ENCODE results near the gene GIT2.
A peak's percentile ranks its signal among the peaks of the same experiment; 100 is the strongest.
"Not testable (repeated sequence)": the region's sequence is repeated elsewhere in the genome, so short reads cannot be mapped to it uniquely, and the experiment has no call there.

The GIT2 gene

DNA sequence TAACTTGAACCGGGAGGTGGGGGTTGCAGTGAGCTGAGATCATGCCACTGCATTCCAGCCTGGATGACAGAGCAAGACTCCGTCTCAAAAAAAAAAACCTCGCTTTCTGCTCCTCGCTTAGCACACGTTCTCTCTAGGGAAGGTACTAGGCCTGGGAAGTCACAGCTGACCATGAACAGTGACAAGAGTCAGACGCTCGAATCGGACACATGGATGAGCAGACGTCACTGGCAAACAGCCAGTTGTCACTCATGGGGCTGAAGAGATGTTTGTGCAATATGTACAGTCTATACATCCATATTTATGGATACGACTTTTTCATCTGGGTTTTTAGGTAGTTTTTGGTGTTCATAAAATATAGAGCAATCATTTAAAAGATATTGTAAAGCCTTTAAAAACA lies 76.7 kb downstream of the GIT2 start:
- DNase-seq (ENCODE audit: low read depth): no peak

DNA sequence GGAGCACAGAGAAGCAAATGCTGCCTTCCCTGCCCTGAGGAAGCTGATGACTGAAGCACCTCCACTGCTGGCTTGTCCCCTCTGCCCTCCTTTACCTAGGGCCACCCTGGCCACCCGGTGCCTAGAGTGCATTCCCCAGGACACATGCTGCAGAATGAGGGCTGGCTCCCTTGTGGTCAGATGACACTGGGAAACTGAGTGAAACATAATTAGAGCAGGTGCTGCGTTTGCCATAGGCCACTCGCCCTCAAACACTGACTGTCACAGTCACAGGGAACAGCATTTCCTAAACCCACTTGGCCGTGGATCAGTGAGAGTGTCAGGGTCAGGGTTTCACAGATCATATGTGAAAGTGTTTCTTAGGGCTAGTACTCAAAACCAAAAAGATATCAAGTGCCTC lies 80.1 kb downstream of the GIT2 start:
- DNase-seq (ENCODE audit: low read depth): no peak

DNA sequence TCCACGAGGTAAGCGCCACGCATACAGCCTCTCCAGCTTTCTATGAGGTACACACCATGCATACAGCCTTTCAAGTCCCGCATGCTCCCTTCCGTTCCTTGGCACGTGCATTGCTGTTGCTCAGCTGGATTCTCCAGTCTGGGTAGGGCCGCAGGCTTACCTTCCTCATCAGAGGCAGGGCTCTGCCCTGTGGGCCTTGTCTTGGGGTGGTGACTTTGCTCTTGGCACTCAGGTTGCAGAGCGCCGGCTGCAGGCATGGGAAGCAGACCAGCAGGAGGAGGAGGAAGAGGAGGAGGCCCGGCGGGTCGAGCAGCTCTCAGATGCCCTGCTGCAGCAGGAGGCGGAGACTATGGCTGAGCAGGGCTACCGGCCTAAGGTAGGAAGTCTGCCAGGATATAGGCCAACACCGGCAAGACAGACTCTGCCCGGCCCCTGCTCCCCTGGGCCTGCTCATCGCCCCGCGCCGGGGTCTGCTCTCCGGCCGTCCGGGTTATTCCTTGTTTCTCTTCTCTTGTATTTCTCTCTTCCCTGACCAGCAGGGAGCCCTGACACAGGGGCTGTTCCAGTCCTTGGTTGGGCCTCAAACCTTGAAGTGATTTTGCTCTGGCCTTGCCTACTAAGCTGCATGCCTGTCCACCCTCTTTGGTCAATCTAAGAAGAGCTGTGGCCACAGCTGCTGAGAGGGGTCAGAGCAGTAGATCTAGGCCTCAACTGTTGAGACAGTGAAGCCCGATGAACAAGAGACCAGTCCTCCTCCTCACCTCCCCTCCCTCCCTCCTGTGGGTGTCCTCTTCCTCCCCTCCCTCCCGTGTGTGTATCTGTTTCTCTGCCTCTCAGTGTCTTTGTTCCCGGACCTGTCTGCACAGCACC lies 80.8 kb downstream of the GIT2 start:
- no peak for DNase-seq (ENCODE audit: low read depth)

DNA sequence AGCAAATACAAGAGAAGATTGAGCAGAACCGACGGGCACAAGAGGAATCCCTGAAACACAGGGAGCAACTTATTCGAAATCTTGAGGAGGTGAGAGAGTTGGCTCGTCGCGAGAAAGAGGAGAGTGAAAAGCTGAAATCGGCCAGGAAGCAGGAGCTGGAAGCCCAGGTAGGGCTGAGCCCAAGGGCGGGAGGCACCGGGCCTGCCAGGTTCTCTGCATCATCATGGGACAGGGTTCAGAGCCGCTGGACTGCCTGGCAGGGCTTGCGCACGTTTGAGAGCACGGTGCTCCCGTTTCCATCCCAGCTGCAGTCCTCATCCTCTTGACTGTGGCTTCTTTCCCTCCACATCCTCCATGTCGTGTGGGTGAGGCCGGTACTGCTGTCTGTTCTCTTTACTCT lies 81.7 kb downstream of the GIT2 start:
- no peak for DNase-seq (ENCODE audit: low read depth)

DNA sequence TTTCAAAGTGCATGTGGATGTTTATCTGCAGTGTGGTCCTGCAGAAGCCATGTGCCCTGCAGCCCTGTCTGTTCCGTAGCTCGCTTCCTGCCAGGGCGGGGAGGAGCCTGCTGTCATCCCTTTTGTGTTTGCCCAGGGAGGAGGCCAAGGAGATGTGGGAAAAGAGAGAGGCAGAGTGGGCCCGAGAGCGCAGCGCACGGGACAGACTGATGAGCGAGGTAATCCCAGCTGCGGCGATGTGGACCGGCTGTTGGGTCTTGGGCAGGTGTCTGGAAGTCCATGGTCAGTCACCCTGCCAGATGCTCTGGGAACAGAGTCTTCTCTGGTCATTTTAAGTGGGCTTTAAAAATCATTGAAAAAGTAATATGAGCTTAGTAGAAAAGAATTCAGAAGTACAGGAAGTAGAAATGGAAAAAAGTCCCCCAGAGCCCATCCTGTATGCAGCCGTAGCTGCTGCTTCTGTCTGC lies 83.3 kb downstream of the GIT2 start:
- no peak for DNase-seq (ENCODE audit: low read depth)

DNA sequence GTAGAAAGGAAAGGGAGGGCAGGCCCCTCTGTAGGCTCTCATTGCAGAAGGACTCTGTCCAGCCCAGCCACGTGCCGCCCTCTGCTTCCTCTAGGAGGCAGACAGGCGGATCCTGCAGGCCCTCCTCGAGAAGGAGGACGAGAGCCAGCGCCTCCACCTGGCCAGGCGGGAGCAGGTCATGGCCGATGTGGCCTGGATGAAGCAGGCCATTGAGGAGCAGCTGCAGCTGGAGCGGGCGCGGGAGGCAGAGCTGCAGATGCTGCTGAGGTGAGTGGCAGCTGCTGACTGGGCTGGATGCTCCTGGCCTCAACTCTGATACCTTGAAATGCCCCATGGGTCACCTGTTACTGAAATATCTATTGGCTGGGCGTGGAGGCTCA lies 85.2 kb downstream of the GIT2 start:
- DNase-seq (ENCODE audit: low read depth): no peak

DNA sequence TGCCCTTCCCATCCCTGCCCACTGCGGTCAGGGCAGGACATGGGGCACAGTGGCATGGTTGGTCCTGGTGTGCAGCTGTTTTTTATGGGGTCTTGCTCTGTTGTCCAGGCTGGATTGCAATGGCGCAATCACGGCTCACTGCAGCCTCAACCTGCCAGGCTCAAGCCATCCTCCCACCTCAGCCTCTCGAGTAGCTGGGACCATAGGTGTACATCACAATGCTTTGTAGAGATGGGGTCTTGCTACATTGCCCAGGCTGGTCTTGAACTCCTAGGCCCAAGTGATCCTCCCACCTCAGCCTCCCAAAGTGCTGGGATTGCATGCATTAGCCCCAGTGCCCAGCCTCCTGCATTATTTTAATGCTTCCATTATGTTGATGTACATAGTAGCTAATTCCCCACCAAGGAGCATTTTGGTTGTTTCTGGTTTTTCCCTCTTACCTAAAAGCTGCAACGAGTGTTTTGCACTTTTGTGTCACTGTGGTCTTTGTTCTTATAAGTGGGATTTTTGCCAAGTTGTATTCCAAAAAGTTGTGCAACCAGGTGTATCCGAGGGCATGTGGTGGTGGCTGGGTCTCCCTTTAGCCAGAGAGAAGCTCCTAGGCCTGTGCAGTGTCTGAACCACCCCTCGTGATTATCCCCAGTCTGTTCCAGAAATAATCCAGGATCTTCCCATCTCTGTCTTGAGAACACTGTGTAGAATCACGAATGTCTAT lies 85.8 kb downstream of the GIT2 start:
- no peak for DNase-seq (ENCODE audit: low read depth)

DNA sequence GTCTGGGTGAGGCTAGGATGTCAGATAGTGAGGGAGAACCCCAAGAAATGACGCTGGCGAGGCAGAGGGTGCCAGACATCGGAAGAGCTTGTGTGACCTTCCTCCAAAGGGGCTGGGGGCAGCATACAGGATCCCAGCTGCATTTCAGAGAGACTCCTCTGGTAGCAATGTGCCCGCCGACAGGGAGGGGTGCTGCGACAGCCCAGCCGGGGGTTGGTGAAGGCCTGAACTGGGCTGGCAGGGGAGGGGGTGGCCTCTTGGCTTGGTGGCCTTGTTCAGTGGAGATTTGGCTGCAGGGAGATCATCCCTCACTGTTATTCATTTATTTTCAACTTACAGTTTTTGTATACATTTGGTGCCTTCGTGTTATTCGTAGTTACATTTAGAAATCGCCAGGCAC lies 90.9 kb downstream of the GIT2 start:
- no peak for DNase-seq (ENCODE audit: low read depth)

DNA sequence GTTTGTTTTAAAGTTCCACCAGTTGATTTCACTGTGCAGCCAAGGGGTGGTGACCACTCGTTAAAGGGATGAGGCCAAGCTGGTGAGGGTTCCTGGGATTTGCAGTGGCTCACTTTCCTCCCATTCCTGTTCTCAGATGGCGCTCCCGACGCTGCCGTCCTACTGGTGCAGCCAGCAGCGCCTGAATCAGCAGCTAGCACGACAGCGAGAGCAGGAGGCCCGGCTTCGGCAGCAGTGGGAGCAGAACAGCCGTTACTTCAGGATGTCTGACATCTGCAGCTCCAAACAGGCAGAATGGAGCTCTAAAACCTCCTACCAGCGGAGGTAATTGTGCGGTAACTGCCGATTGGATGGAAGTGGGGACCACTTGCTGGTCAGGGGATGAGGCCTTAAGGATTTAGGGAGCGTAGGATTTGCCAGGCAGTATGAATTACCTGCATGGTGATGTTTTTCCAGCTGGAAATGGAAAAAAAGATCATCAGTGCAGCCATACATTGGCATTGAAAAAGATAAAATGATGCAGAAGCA lies 93.2 kb downstream of the GIT2 start:
- no peak for DNase-seq (ENCODE audit: low read depth)

DNA sequence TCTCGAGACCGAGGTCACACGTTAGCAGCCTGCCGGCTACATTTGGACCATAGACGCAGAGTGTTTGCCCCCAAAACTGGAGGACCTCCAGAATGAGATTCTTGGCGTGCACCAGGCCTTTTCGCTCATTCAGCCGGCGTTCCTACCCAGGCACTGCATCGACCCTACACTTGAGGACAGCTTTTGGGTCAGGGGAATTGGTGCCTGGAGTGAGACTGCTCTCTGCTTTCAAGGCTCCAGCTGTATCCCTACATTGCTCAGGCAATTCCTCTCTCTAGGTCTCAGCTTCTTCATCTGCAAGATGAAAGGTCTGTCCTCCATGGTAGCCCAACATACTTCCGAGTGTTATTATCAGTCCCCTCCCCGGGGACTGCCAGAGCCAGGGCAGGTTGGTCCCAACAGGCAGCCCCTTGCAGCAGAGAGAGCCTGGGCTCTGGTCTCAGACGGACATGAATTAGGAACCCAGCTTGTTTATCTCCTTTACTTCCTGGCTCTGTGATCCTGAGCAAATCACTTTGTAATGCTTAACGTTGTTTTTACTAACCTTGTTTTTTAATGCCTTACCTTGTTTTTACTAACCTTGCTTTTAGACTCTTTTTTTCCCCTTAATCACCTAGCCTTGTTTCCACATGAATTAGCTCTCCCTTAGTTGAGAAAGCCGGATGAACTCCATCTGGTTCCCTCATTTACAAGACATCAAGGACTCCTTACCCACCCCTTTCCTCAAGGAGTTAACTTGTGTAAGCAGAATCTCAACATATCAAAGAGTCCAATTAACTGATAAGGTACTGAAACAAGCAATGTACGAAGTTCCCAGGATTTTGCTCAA lies 95.2 kb downstream of the GIT2 start:
- no peak for DNase-seq (ENCODE audit: low read depth)

DNA sequence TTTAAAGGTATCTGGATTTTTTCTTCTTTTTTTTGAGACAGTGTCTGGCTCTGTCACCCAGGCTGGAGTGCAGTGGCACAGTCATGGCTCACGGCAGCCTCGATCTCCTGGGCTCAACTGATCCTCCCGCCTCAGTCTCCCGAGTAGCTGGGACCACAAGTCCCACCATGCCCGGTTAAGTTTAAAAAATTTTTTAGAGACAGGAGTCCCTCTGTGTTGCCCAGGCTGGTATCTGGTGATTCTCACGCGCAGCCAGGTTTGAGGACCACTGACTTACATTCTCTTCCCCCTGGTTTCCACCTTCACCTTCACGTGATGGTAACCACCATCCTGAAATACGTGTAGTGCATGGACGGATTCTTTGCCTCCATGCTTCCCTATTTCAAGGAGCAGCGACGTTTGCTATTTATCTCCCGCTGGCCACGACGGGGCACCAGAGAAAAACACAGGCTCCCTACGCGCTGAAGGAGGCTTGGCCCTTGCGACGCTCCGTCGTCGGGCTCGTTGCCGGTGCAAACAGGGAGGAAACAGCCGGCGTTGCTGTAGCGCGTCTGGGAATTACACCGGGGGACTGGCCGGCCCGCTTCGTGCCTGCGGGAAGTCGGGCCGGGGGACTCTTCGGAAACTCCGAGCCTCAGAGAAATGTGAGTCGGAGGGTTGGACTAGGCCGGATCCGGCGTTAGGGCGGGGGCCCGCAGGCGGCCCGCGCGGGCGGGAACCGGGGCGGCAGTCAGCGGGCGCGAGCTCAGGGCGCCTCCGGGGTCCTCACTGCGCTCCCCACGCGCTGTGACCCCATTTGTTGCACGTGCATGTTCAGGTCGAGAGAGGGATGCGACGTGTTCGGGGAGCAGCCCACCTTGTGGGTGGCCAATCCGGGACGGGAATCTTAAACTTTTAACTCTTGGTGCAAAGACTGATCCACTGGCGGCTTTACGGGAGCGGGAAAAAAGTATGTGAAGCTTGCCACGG lies 96.1 kb downstream of the GIT2 start, which contains the start of gene TCHP:
Gene TCHP (plus strand): TSS at position 492 of the 969 bp plus-strand sequence. CDS start 2,753 bp downstream, outside the sequence.
- DNase-seq (ENCODE audit: low read depth): peak; percentile 51

DNA sequence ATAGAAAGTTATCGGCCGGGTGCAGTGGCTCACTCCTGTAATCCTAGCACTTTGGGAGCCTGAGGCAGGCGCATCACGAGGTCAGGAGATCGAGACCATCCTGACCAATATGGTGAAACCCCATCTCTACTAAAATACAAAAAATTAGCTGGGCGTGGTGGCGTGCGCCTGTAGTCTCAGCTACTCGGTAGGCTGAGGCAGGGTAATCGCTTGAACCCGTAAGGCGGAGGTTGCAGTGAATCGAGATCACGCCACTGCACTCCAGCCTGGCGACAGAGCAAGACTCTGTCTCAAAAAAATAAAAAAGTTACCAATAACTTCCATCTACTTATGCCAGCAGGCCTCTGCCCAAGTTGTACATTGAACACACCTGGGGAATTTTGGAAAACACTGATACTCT lies 96.8 kb downstream of the GIT2 start:
- DNase-seq (ENCODE audit: low read depth): not testable (repeated sequence)

DNA sequence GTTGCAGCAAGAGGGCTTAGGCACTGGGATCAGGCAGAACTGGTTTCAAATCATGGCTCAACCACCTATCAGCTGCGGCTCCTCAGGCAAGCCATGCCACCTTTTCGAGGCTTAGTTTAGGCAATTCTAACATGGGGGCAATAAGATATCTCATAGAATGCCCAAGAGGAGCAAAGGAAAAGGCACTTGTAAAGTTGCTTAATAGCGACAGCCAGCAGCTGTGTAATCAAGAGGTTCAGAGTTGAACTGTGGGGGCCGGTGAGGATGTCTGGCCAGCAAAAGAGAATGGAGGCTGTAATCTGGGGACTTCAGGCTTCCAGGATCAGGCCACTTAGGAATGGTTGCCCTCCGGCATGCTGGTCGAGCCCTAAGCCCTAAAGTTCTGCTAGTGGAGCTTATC lies 99.1 kb downstream of the GIT2 start:
- no peak for DNase-seq (ENCODE audit: low read depth)

DNA sequence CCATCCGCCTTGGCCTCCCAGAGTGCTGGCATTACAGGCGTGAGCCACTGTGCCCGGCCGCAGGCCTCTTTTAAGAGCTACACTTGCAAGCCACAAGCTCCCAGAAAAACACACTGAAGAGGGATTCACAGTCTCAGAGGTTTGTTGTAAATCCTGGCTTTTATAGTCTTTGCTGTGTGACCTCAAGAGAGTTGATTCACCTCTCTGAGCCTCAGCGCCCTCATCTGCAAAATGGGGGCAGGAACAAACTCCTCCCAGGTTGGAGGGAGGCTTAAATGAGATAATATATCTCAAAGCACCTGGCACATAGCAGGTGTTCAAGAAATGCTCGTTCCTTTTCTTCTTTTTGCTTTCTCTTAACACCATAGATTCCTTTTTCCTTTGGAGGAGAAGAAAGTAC lies 100.0 kb downstream of the GIT2 start:
- DNase-seq (ENCODE audit: low read depth): no peak

DNA sequence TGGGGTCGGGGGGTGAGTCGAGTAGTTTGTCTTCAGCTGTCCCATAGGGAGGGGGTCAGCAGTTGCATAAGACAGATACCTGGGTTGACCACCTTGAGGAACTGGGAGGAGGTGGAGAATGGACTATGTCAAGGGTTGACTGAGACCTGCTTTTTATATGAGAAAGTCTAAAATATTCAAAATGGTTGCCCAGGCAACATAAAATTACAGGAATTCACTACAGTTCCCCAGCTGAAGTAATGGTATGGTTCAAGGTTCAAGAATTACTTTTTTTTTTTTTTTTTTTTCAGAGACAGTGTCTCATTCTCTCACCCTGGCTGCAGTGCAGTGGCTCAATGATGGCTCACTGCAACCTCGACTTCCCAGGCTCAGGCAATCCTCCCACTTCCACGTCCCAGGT lies 101.2 kb downstream of the GIT2 start:
- DNase-seq (ENCODE audit: low read depth): no peak

DNA sequence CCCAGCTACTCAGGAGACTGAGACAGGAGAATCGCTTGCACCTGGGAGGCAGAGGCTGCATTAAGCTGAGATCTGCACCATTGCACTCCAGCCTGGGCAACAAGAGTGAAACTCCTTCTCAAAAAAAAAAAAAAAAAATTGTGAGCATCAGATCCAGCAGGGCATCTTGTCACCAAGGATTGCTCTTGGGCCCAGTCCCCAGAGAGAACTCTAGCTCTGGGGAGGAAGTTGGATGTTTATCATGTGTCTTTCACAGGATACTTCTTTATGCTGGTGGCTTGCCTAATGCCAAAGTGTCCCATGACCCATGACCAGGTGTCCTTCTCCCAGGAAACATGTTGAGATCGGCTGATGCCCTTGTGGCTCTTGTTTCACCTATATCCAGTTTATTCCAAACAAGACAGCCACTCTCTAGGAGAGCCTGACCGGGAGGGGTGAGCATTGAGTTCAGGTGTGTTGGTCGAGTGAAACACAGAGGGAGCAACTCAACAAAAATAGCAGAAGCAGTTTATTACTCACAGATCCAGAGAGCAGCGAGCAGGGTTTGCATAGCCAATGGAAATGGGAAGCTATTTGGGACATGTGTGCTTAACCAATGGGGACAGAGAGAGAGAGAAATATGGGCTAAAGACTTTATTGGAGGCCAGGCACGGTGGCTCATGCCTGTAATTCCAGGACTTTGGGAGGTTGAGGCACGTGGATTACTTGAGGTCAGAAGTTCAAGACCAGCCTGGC lies 102.7 kb downstream of the GIT2 start:
- DNase-seq (ENCODE audit: low read depth): no peak

DNA sequence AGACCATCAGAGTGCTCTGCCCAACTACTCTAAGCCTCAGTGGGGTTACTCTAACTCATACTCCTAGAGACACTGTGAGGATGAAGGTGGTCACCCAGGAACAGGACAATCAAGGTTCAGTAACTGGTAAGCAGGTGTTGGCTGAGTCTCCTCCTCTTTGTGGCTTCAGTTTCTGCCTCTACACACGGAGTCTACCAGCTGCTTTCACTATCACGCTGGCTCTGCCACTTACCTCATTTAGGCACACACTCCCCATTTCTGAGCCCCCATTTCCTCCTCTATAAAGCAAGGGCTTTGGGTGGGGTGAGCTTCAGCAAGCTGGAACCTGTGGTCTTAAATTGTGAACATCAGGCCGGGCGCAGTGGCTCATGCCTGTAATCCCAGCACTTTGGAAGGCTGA lies 103.4 kb downstream of the GIT2 start:
- DNase-seq (ENCODE audit: low read depth): no peak

DNA sequence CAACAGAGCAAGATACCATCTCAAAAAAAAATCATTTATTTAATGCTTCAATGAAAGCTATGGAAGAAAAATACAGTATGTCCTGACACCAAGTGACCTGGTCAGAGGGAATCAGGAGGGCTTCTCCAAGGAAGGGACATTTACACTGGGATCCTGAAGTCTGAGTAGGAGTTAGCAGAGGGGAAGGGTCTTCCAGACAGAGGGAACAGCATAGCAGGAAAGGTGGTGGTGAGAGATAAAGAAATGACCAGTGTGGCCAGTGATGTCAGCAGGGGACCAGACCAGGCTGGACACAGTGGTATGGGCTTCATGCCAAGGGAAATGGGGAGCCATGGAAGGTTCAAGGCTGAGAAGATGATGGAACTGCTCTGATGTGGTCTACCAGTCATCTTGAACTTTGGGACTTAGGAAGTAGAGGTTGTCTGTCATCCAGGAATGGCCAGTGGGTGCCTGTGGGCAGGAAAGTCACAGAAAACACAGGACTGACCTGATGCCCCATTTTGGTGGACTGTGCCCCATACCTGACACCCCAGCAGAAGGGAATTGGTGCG lies 103.9 kb downstream of the GIT2 start:
- DNase-seq (ENCODE audit: low read depth): no peak

DNA sequence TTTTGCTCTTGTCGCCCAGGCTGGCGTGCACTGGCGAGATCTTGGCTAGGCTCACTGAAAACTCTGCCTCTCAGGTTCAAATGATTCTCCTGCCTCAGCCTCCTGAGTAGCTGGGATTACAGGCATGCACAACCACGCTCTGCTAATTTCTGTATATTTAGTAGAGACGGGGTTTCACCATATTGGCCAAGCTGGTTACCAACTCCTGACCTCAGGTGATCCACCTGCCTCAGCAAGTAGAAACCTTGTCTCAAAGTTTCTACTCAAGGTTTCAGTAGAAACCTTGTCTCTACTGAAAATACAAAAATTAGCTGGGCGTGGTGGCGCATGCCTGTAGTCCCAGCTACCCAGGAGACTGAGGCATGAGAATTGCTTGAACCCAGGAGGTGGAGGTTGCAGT lies 104.4 kb downstream of the GIT2 start:
- not testable (repeated sequence) for DNase-seq (ENCODE audit: low read depth)

DNA sequence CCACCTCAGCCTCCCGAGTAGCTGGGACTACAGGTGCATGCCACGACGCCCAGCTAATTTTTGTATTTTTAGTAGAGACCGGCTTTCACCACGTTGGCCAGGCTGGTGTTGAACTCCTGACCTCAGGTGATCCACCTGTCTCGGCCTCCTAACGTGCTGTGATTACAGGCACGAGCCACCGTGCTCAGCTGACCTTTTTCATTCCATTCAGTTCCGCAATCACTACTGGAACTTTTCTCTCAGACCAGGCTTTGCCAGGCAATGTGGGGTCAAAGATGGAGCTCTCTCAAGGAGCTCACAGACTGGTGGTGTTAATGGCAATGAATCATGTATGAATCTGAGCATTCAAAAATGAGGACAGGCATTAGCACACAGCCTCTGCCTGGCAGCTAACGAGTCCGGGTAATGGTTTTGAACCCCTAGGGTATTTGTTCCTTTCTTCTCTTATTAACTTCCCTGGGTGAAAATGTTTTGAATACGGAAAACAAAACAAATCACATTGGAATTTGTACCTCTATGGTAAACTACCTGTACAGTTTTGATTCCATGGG lies 105.5 kb downstream of the GIT2 start:
- DNase-seq (ENCODE audit: low read depth): no peak
